ENCODE results near the gene KCNC3. TPM values are rescaled to one million over a fixed set of nuclear protein-coding genes. Genes with fewer than 3 reads are reported as not detected.

KCNC3 gene
- total and polyA plus RNA-seq, 2 donors (not counting 3 experiments of a cell fraction or from before 2014, with no cell fraction given), result 0.22 to 0.91 TPM

- Histone ChIP-seq H3K4me2 (ENCODE audit: insufficient read depth, low read length) (no peak overlapping the region), H3K4me1 (ENCODE audit: control insufficient read depth, extremely low read depth, insufficient read depth, low read length) (peaks cover 10% of the 10 kb centered on the region), H3K36me3 (ENCODE audit: control insufficient read depth in 2 of 2, extremely low read depth in 1 of 2, insufficient read depth in 2 of 2, low read length in 2 of 2) (no peaks in the 10 kb centered on the region), H3K4me3 (replicated peaks in 1 of 3; ENCODE audit: insufficient read depth in 1 of 3, low read depth in 1 of 3, low read length in 3 of 3) (no peak overlapping the region), H3K27me3 (ENCODE audit: control insufficient read depth in 2 of 2, insufficient read depth in 2 of 2, low read length in 2 of 2) (peaks cover 0 to 2% of the 10 kb centered on the region in 2 experiments), H2AFZ (ENCODE audit: low read depth, low read length) (no peak overlapping the region), H3K27ac (ENCODE audit: insufficient read depth, low read depth, low read length) (no peak overlapping the region), H3K9me3 (replicated peaks; ENCODE audit: control insufficient read depth, insufficient read depth, low read length) (no peaks in the 10 kb centered on the region), H4K20me1 (replicated peaks; ENCODE audit: control insufficient read depth, extremely low read depth, insufficient read depth, low read length) (no peaks in the 10 kb centered on the region), H3K79me2 (ENCODE audit: control insufficient read depth, insufficient read depth, low read length) (no peaks in the 10 kb centered on the region), H3K9ac (replicated peaks; ENCODE audit: extremely low read depth, insufficient read depth, low read length) (no peak overlapping the region), H3K9me1 (replicated peaks; ENCODE audit: control insufficient read depth, extremely low read depth, insufficient read depth, low read length) (no peaks in the 10 kb centered on the region)
- BruUV-seq (replicated peaks), result no TSS peak
- ChIA-PET POLR2A (no interaction called here), CTCF (interaction anchor here (1.0 to 1.4 kb wide), 5 partner anchors 17 to 111 kb away, joined by 3 to 7 read pairs (median 3); partner anchors contain the start of gene POLD1)
- intact Hi-C loops (cut with micrococcal nuclease) (no loop called here), dilution Hi-C loops (cut with MboI; ENCODE audit: extremely low pct_ligation_motif_present, low sequenced_read_pairs) (no loop called here)
- no peak for TF ChIP-seq POLR2A (IDR thresholded peaks at IDR 0.05; ENCODE audit: low read depth, low read length)
- no peak for TF ChIP-seq POLR2AphosphoS5 (IDR thresholded peaks at IDR 0.05; ENCODE audit: insufficient read depth, low read depth, low read length)
- no peak for TF ChIP-seq FOS (IDR thresholded peaks at IDR 0.05; ENCODE audit: borderline replicate concordance, insufficient read depth, low read length)
- TF ChIP-seq CTCF (IDR thresholded peaks at IDR 0.05; ENCODE audit: extremely low read depth in 1 of 2, insufficient read depth in 1 of 2, low read depth in 1 of 2, low read length in 2 of 2), result no peak
- TF ChIP-seq MAX (IDR thresholded peaks at IDR 0.05; ENCODE audit: insufficient read depth, insufficient read length), result no peak
- TF ChIP-seq EZH2 (IDR thresholded peaks at IDR 0.05; ENCODE audit: borderline replicate concordance, low read depth, low read length, severe bottlenecking), result no peak
- TF ChIP-seq JUN (IDR thresholded peaks at IDR 0.05; ENCODE audit: borderline replicate concordance, insufficient read depth, insufficient read length, low read depth), result no peak
- TF ChIP-seq GATA2 (IDR thresholded peaks at IDR 0.05; ENCODE audit: insufficient read depth, insufficient read length, low read depth, low read length), result no peak
- TF ChIP-seq MYC (IDR thresholded peaks at IDR 0.05; ENCODE audit: low read depth, low read length), result no peak
- FAIRE-seq (no peak), DNase-seq (ENCODE audit: low read depth, low spot score) (no peak)
Observed at GRCh38 chr19:50352242-50352641, 23.1 kb upstream of the KCNC3 start.

Data from endothelial cell of umbilical vein (primary cell).